Adrenal gland (tissue), 5 donors: ENCODE results near the gene BTBD9.

ENCODE experiments used
- POLR2A ChIP-seq, 2 donors: fragments of 450-650 bp; IDR thresholded peaks; one replicate each; pipeline ENCODE4 v1.6.1; 2017; ENCODE audit warnings: antibody characterized with exemption in 2 of 2, mild to moderate bottlenecking in 2 of 2, moderate library complexity in 1 of 2
- TF ChIP-seq, protein P1 (sequence below), 6 experiments: fragments of 450-650 bp in 4 of 6; fragments of 200-600 bp in 2 of 6; sonication (generic) in 1 of 6; IDR thresholded peaks; 1 replicate in 5 of 6; 2 replicates in 1 of 6; pipeline versions ENCODE4 v1.5.1 to v1.8.0; 2016 to 2021; ENCODE audit warnings: antibody characterized with exemption in 6 of 6, mild to moderate bottlenecking in 2 of 6, moderate library complexity in 1 of 6
- donor health status: DM: no; HTN: no; CAD: no.

DNA sequence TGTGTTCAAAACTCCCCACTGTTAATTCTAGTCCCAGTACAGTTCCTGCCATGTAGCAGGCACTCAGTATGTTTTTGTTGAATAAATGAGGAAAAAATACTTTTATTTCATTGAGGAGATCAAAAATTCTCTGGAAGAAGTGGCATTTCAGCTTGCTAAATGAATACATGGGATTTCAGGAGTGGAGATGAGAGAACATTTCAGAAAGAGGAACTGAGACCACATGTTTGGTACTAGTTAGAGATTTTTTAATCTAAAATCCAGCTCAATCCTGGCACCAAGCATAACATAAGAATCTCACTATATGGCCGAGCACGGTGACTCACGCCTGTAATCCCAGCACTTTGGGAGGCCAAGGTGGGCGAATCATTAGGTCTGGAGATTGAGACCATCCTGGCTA, 75.4 kb downstream of the BTBD9 start:
- TF ChIP-seq, protein P1, sequence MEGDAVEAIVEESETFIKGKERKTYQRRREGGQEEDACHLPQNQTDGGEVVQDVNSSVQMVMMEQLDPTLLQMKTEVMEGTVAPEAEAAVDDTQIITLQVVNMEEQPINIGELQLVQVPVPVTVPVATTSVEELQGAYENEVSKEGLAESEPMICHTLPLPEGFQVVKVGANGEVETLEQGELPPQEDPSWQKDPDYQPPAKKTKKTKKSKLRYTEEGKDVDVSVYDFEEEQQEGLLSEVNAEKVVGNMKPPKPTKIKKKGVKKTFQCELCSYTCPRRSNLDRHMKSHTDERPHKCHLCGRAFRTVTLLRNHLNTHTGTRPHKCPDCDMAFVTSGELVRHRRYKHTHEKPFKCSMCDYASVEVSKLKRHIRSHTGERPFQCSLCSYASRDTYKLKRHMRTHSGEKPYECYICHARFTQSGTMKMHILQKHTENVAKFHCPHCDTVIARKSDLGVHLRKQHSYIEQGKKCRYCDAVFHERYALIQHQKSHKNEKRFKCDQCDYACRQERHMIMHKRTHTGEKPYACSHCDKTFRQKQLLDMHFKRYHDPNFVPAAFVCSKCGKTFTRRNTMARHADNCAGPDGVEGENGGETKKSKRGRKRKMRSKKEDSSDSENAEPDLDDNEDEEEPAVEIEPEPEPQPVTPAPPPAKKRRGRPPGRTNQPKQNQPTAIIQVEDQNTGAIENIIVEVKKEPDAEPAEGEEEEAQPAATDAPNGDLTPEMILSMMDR (IDR thresholded peaks at IDR 0.05) = no peak
- no peak for TF ChIP-seq POLR2A (IDR thresholded peaks at IDR 0.05)
